CD4-positive, alpha-beta T cell treated with Interleukin-6 at 100 ng/mL for 8 hours (primary cell): ENCODE data around the gene HTRA1.
A peak's percentile ranks its signal among the peaks of the same experiment; 100 is the strongest.

Source experiments
- DNase-seq: peaks from one replicate; pipeline ENCODE4 v3.0.0-alpha.2; 2020; ENCODE audit warnings: mixed read lengths, low spot score

HTRA1 gene

DNA sequence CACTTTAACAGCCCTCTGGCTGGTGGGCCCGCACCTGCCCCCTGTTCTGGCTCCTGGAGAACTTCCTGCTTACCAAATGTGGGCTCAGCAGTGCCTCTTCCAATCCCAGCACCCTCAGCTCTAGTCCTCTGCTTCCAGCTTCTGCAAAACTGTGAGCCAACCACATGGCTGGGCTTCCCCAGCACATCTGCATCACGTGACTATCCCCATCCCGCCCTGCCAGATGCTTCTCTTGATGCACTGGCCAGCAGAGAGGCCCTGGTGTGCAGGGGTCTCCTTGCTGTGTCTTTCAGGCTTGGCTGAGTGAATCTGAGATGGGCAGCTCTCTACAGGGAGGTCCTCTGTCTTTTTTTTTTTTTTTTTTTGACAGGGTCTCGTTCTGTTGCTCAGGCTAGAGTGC is 55.4 kb downstream of the HTRA1 start:
- DNase-seq = no peak

DNA sequence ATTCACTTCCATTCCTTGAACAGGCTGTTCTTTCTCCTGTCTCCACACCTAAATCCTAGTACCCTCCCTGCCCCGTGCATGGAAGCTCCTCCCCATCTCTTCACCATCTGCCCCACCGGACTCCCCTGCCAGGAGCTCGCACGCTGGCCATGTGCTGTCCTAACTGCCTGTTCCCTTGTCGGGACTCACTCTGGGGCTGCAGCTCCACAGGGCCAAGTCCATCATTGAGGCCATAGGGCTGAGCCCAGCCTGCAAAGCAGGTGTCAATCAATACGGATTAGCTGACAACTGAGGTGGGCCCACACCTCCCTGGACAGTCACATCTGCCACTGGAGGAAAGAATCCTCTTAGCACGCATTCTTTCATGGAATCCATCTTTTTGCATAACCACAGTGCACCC is 57.8 kb downstream of the HTRA1 start:
- no peak for DNase-seq

DNA sequence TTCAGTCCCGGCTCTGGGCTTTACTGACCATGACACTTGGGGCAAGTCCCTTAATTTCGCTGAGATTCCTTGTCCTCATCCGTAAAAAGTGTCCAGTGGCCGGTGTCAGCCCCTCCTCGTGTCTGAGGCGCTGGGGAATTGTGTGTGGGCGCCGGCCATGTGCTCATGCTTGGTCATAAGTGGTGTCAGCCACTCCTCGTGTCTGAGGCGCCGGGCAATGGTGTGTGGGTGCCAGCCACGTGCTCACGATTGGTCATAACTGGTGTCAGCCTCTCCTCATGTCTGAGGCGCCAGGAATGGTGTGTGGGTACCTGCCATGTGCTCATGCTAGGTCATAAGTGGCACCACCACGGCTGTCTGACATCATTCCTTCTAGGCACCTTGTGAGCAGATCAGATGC is 58.5 kb downstream of the HTRA1 start:
- DNase-seq = no peak

DNA sequence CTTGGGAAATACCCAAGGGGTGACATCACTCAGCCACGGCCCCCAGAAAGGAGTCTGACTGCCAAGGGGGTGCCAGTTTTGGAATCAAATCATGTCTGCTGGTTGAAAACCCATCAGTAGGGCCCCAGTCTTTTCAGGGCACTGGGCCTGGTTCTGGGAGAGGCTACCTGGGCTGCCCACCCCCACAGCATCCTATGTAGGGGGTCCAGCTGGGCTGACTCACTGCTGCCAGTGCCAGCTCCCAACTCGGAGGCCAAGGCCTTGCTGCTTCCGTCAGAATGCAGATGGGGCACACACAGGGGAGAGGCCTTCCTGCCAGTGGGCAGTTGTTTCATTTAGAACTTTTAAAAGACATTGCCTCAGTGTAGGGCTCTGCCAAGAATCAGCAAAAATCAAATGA is 59.7 kb downstream of the HTRA1 start:
- no peak for DNase-seq

DNA sequence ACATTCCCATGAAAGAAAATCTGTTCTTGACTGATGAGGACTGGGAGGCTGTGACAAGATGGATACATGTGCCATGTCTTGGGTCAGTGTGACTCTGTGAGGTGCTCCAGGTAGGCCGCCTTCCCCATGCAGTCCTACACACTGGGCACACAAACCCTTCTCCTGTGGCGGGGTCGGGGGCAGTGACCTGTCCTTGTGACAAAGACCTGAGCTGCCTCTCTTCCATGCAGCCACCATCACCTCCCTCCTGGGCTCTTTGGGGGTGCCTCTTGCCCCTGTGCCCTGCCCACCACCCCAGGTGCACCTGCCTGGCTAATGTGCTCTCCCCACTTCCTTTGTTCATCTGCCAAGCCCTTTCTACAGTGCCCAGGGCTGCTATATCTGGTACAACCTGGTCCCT is 63.5 kb downstream of the HTRA1 start:
- DNase-seq = no peak

DNA sequence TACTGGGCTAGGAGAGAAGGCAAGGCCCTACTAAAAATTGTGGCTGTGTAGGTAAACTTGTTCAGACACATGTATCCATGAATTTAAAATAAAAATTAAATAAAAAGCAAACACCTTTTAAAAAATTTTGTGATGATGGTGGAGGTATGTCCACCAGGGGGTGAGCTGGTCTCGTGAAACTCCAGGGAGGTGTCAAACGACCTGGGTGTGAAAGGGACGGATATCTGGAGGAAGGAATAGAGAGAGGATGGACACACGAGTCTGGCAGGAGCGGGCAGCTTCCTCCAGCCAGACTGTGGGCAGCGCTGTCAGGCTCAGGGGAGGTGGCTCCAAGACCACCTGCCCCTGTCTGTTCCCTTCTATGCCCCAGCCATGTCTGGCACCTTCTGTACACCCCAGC is 64.4 kb downstream of the HTRA1 start:
- DNase-seq = no peak

DNA sequence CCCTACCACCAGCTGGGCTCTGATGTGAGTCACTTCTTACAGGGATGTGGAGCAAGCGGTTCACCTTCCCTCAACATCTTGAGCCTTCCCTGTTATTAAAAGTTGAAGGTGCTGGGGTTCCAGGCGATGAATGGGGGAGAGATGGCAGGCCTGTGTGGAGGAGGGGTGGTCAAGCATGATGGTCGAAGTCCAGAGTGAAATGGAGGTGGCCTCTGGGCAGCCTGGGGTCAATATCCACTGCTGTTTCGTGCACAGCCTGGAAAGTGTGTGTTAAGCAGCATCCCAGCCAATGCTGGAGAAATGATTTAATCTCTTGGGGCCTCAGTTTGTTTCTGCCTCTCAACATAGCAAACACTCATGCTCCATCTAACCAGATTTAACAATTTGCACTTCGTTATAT is 65.5 kb downstream of the HTRA1 start:
- no peak for DNase-seq

DNA sequence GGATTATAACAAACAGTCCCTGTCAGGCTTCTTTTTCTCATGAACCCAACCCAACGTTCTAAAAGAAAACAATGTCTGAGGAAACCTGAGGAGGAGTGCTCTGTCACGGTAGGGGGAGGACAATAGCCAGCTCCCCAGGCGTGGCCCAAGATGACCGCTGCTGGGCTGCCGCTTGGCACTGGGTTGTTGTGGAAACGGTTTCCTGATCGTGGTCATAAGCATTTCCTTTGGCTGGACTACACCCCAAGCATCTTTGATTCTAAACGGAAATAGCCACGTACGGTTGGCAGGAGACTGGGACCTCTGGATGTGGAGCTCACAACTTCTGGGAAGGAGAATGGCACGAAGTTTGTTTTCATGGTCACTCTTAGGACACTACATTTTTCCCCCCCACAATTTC is 68.8 kb downstream of the HTRA1 start:
- no peak for DNase-seq

DNA sequence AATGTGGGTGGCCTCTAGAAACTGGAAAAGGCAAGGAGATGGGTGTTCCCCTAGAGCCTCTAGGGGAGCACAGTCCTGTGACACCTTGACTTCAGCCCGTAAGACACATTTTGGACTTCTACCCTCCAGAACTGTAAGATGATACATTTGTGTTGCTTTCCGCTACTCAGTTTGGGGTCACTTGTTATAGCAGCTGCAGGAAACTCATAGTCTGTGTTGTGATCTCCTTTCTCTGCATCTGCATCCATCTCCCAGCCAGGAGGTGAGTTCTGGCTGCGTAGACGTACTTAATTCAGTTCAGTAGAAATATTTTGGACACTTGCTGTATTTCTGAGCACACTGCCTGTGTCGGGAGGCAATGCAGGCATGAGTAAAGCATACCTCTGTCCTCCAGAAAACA is 69.9 kb downstream of the HTRA1 start:
- DNase-seq = no peak

DNA sequence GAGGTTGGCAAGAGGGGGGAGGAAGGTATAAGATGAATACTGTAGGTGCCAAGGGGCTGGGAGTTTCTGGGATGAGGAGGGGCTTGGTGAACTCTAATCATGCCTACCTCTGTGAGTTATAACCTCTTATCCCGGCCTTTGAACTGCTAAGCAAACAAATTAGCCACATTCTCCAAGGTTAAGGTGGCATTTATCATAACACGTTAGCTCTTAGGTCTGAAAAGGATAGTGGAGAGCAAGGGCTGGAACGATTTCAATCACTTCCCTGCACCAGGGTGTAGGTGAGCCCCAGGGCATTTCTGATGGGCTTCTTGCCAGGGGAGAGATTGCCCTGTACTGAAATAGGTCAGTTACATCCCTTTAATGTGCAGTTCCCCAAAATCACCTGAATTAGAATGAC is 70.6 kb downstream of the HTRA1 start:
- DNase-seq = no peak

DNA sequence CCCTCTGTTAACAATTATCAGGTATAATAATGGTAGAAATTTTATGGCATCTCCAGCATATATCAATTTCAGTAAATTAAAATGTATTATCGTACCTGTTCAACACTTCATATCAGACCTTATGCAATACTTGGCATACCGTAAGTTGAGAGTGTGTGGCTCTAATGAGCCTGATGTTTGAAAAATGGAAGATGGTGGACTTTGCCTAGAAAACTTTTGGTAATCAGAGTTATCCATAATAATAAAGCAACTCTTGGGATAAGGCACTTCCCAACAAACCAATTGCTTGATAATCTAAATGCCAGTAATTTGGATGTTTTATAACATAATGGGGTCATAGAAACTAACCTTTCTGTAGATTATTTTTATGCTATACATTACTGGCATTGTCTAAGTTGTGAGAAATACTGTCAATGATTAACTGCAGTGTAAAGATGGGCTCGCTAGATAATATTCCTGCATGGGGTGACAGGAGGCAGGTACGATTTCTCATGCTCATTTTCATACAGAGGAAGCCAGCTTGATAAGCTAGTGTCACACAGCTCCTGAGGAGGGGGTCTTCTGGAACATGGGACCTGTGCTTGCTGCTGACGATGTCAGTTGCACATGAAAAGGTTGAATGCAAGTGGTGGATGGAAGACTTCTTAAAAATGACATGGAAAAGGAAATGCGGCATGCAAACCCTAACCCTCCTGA is 71.4 kb downstream of the HTRA1 start:
- DNase-seq = no peak

DNA sequence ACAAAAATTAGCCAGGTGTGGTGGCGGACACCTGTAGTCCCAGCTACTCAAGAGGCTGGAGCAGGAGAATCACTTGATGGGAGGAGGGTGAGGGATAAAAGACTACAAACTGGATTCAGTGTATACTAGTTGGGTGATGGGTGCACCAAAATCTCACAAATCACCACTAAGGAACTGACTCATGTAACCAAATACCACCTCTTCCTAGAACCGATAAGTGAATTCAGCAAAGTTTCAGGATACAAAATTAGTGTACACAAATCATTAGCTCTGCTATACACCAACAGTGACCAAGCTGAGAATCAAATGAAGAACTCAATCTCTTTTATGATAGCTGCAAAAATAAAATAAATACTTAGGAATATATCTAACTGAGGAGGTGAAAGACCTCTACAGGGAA is 76.2 kb downstream of the HTRA1 start:
- DNase-seq = no peak

DNA sequence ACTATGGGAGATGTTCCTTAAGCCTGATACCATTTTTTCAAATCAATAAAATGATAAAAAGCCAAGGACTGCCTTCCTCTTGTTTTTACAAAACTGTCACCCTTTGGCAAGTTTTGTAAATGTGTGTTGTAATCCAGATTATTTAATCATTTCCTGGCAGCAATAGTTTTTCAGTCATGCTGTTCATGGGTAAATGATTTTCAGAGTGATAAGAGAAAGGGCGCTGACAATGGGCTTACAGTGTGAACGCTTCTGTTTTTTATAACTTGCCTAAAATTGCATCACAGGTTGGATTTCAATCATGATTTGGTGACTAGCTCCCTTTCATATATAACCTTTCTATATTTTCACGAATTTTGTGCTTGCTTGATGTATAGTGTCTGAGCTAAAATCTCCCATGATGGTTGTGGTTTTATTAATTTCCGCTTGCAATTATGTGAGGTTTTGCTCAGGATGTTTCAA is 80.2 kb downstream of the HTRA1 start:
- DNase-seq = peak; percentile 13

DNA sequence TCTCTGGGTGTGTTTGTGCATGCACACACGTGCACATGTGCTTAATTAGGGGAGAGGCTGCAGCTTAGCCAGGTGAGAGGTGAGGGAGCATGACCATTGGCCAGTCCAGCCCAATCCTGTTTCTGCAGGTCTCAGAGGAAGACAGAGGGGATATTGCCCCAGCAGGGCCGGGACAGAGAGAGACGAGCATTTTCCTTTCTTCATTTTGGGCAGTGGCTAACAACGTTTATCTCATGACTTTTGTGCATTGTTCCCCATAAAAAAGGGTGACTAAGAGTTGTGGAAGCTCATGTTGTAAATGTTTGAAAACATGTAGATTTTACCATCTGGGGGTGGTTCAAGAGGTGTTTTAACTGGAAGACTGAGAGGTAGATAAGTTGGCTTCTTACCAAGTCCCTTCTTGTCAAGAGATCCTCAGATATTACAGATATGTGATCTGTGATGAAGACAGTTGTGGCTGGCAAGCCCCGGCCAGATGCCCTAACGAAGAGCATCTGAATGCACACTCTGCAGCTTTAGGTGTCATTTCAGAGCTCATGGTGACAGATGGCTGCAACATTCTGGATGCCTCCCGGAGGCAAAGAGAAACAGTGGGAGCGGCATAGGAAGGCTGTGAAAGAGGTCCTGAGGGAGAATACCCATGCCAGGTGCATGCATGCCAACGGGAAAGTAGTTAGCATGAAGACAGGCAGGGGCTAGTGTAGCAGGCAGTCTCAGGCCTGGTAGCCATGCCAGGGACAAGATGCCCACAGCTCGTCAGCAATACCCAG is 82.5 kb downstream of the HTRA1 start:
- DNase-seq = no peak

DNA sequence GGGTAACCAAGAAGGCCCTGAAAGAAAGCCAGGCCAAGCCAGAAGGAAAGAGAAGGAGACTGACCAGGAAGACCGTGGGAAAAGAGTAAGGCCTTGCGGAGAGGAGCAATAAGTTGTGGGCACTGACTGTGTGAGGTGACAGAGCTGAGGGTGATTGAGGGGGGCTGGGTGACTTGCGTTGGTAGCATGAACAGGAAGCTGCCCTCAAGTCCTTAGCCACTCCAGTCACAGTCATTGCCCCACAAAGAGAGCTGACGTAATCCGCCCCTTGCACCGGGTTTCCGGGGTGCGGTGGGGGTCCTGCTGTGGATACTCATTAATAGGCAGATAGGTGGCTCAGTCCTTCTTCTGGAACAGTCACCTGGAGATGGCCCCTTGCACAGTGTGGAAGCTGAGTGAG is 83.1 kb downstream of the HTRA1 start:
- peak; percentile 6 for DNase-seq

DNA sequence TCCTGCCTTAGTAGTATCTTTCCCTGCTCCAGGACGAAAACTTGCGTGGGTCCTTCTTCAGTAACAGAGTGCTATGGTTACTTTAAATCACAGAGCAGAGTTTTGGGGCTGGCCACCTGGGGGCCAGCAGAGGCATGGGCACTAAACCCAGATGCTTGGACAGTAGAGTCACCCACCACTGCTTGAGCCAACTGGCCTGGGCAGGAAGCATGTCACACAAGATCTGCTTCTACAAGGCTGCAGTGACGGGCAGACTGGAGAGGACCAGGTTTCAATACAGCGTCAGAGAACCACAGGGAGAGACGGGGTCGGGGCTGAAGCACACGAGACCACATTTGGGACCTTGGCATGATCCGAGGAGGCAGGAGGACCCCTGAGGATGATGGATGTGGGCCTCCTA is 84.9 kb downstream of the HTRA1 start:
- no peak for DNase-seq

DNA sequence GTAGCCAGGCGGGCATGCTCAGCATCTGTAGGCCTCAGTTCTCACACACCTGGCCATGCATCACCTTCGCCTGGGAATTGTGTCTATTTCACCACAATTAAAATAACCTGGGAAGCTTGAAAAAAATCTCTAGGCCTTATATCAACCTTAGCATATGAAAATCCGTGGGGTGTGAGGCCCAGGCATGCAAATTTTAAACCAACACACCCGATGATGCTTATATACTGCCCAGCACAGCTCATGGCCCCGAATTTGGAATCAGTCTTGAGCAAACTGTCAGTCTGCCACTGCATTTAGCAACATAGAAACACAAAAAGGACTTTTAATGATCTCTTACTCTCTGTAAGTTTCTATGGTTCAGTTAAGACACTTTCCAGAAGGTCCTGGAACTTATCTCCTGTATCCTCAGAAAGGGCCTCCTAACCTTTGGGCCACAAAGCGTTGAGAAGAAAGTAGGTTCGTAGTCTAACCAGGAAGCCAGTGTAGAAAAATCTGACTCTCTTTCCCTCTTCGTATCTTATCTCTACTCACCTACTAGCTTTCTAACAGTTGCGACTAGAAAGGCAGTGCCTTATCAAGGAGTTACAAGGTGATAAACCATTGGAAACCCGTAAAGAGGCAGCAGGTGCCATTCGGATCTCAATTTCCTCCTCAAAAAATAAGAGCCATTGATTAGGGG is 87.2 kb downstream of the HTRA1 start:
- DNase-seq = no peak

DNA sequence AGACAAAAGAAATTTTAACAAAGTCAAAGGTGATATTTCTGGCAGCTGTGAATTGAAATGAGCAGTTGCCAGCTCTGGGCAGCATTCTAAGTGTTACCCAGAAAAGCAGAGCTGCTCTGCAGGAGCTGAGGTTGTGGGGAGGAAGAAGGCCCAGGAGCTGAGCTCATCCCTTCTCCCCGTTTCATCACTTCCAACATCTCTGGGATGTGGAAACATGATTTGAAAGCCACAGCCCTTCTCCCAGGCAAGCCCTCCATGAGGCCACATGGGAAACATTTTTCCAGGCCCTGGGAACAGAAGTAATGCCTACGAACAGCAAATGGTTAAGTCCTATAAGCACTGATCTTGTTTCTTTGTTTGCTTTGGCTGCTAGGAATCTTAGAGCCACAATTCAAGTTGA is 88.3 kb downstream of the HTRA1 start:
- DNase-seq = no peak

DNA sequence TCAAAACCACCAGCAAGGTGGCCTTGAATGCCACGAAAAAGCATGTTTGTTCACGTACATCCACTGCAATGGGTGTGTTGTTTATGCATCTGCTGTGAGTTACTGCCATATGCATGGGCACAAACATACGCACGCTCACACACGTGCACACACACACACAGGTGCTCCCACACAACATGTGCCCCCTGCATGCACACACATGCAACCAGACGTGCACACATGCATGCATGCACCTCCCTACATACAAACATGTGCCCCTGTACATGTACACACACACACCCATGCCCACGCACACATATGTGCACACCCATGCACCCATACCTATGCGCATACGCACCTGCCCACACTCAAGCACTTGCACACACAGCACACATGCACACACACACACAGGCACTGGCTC is 89.1 kb downstream of the HTRA1 start:
- no peak for DNase-seq

DNA sequence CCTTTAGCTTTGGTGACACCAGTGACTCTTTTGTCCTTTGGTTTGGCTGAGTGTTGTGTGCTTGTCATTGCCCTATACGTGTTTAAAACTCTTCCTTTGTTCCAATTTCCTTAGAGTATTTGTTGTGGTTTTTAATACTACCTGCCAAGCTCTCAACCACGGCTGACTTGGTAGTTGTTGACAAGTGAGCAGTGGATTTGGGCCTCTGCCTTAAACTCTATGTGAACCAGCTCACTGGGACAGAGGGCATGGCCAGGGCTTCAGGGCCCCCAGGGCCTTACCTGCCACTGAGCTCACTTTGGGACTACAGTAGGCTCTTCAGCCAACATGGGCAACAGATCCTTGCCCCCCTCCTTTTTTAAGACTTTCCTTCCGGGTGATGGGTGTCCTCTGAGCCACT is 89.6 kb downstream of the HTRA1 start:
- DNase-seq = peak; percentile 5

DNA sequence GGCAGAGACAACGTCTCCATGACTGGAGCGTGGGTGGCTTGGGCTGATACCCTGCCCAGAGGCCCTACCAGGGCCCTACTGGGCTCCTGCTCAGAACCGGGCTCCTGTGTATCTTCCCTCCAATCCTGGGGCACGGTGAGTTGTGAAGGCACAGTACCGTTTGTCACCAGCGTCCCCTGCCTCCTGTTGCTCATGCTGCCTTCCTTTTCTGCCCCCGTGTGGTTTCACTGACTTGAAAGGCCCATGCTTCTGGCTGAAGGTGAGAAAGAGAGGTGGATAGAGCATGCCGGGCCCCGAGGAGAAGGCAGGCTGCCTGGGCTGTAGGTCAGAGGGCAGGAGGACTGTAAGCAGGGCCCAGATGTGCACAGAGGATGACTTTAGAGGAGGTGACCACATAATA is 90.1 kb downstream of the HTRA1 start:
- DNase-seq = peak; percentile 35

DNA sequence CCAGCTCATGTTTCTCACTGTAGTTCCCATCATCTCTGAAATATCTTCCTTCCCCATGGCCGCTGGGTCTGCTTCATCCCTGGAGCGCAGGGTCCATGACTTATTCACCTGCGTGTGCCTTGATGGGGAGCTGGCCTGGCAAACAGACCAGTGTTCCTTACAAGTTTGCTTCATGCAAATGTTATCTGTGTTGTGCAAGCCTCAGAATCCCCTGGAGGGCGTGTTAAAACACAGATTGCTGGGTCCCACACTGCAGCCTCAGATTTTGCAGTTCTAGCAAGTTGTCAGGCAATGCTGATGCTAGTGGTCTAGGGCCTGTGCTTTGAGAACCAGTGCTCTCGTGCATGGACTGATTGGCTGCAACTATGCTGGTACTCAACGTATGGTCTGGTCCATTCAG is 92.0 kb downstream of the HTRA1 start:
- no peak for DNase-seq
